ENCODE results near the gene C4orf50. TPM values are rescaled to one million over a fixed set of nuclear protein-coding genes. Genes with fewer than 3 reads are reported as not detected.

C4orf50 gene
- total and polyA plus RNA-seq, 2 of the 8 experiments (the other 6 are each of a cell fraction or from before 2014, with no cell fraction given) = 0.08 to 0.22 TPM

DNA sequence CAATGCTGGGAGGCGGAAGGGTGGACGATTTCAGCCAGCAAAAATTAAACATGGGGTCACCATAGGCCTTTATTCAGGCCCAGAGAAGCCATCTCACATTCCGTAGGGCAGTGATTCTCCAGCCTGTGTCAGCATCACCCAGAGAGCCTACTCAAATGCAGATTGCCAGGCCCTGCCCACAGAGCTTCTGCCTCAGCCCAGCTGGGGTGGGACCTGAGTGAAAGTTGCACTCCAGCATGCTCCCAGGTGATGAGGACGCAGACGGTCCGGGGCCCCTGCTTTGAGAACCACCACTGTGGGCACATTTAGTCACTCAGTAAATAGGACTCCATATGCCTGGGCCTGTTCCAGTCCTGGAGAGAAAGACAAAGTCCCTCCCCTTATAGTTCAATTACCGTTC, 12.4 kb upstream of the C4orf50 start:
- Histone ChIP-seq H3K9me3 (ENCODE audit: insufficient read depth in 2 of 2, low read depth in 1 of 2, low read length in 1 of 2) (no peaks in the 10 kb centered on the region), H2AFZ (ENCODE audit: low read length) (no peak overlapping the region), H2BK5ac (ENCODE audit: low read depth, low read length) (no peak overlapping the region), H3K18ac (ENCODE audit: extremely low read depth, low read length) (no peak overlapping the region), H4K20me1 (replicated peaks in 1 of 2; ENCODE audit: control insufficient read depth in 1 of 2, insufficient read depth in 2 of 2, low read length in 2 of 2) (no peaks in the 10 kb centered on the region), H3K4me3 (ENCODE audit: extremely low read depth in 1 of 4, insufficient read depth in 2 of 4, low read depth in 3 of 4, low read length in 4 of 4) (no peak overlapping the region), H4K91ac (replicated peaks; ENCODE audit: insufficient read length, low read length) (no peak overlapping the region), H4K5ac (ENCODE audit: insufficient read length, low read depth, low read length) (no peak overlapping the region), H3K79me2 (ENCODE audit: control insufficient read depth in 1 of 2, insufficient read depth in 2 of 2, low read length in 2 of 2) (no peaks in the 10 kb centered on the region), H3K23me2 (ENCODE audit: low read depth, low read length) (no peaks in the 10 kb centered on the region), H2BK120ac (replicated peaks; ENCODE audit: low read depth, low read length) (no peak overlapping the region), H3K27ac (ENCODE audit: low read depth, low read length) (no peak overlapping the region), H2BK12ac (ENCODE audit: low read depth, low read length) (no peak overlapping the region; the same call in 1 of the 2 replicates), H4K8ac (ENCODE audit: extremely low read depth, insufficient read depth, low read length) (no peak overlapping the region; the same call in 1 of the 2 replicates), H2AK5ac (ENCODE audit: low read depth, low read length) (0 out of 2 replicates have a peak overlapping the region, but pooled peaks have one; percentile 66), H3K23ac (ENCODE audit: insufficient read length) (no peak overlapping the region), H3K27me3 (replicated peaks in 1 of 4; ENCODE audit: control insufficient read depth in 3 of 4, extremely low read depth in 1 of 4, insufficient read depth in 3 of 4, low read length in 3 of 4) (no peaks in the 10 kb centered on the region; a peak in 1 of 7 replicates), H2BK15ac (ENCODE audit: low read length) (no peak overlapping the region), H3K79me1 (ENCODE audit: low read depth, low read length) (no peaks in the 10 kb centered on the region), H3K56ac (replicated peaks; ENCODE audit: insufficient read length, low read depth, low read length) (no peak overlapping the region), H3K4me1 (replicated peaks in 1 of 4; ENCODE audit: control insufficient read depth in 3 of 4, insufficient read depth in 4 of 4, low read length in 3 of 4) (peaks cover 0 to 6% (median 0%) of the 10 kb centered on the region in 4 experiments; a peak in 2 of 7 replicates), H3K9ac (replicated peaks in 1 of 4; ENCODE audit: extremely low read depth in 1 of 4, low read depth in 3 of 4, low read length in 3 of 4) (no peak overlapping the region), H3K4me2 (ENCODE audit: insufficient read depth in 1 of 2, low read depth in 2 of 2, low read length in 2 of 2) (no peak overlapping the region), H3K36me3 (ENCODE audit: control insufficient read depth in 2 of 4, insufficient read depth in 4 of 4, low read length in 3 of 4) (no peaks in the 10 kb centered on the region), H2BK20ac (ENCODE audit: low read length) (0 out of 2 replicates have a peak overlapping the region, but pooled peaks have one; percentile 28), H3K4ac (replicated peaks; ENCODE audit: insufficient read length, low read depth, low read length) (no peak overlapping the region), H3K14ac (ENCODE audit: insufficient read length) (no peak overlapping the region)
- ChIA-PET CTCF (ENCODE audit: partially characterized antibody) (interaction anchor here (1.1 to 6.7 kb wide), 5 partner anchors 11 to 55 kb away, joined by 3 to 64 read pairs (median 4); partner anchors contain the start of gene C4orf50), POLR2A (ENCODE audit: partially characterized antibody) (no interaction called here)
- 90% methylated on average over 7 of the region's 7 CpGs; no CpG with 5 or more reads in 1 of the 2 experiments for WGBS, 2 experiments (ENCODE audit: extremely low coverage in 1 of 2, insufficient coverage in 1 of 2, insufficient read length in 1 of 2, insufficient replicate concordance in 2 of 2, low coverage in 1 of 2, low lambda C conversion rate in 2 of 2, missing lambda C conversion rate in 1 of 2)
- FAIRE-seq = no peak
- no peak for DNase-seq (ENCODE audit: low read depth in 1 of 2, low spot score in 2 of 2)
- TF ChIP-seq SUZ12 (IDR thresholded peaks at IDR 0.05; ENCODE audit: low read length) (no peak), GTF2F1 (IDR thresholded peaks at IDR 0.05; ENCODE audit: borderline replicate concordance, low read depth, low read length) (no peak)
- TF ChIP-seq, protein P1, sequence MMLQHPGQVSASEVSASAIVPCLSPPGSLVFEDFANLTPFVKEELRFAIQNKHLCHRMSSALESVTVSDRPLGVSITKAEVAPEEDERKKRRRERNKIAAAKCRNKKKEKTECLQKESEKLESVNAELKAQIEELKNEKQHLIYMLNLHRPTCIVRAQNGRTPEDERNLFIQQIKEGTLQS (IDR thresholded peaks at IDR 0.05; ENCODE audit: insufficient read depth, low read depth, low read length) = no peak

Data from H1 (cell line).